Measurements from ENCODE around the gene SURF6. TPM values are rescaled to one million over a fixed set of nuclear protein-coding genes. Genes with fewer than 3 reads are reported as not detected.

Gene SURF6
- total and polyA plus RNA-seq, 2 of the 8 experiments (the other 6 are each of a cell fraction or from before 2014, with no cell fraction given), result 6.1 to 23.7 TPM

- TF ChIP-seq ZNF274 (IDR thresholded peaks at IDR 0.05; ENCODE audit: borderline replicate concordance, extremely low read depth, low read length), result no peak
- no peak for TF ChIP-seq HDAC6 (IDR thresholded peaks at IDR 0.05; ENCODE audit: low read depth, low read length)
- peak; percentile 90 for TF ChIP-seq YY1 (IDR thresholded peaks at IDR 0.05; ENCODE audit: low read depth, low read length)
- no peak for TF ChIP-seq CHD1 (IDR thresholded peaks at IDR 0.05; ENCODE audit: low read depth, low read length)
- TF ChIP-seq PHF8 (conservative IDR thresholded peaks at IDR 0.05; ENCODE audit: low read depth, low read length), result peak; percentile 87
- peak; percentile 28; the same call in 1 of the 2 replicates for TF ChIP-seq TBP (IDR thresholded peaks at IDR 0.05; ENCODE audit: low read depth, low read length)
- no peak for TF ChIP-seq CBX8 (IDR thresholded peaks at IDR 0.05; ENCODE audit: borderline replicate concordance, low read depth, low read length)
- TF ChIP-seq POU5F1 (IDR thresholded peaks at IDR 0.05; ENCODE audit: low read depth, low read length), result no peak
- no peak for TF ChIP-seq TEAD4 (IDR thresholded peaks at IDR 0.05; ENCODE audit: low read depth, low read length)
- no peak for TF ChIP-seq EZH2 (IDR thresholded peaks at IDR 0.05; ENCODE audit: low read depth, low read length, severe bottlenecking)
- peak; percentile 76; the same call in 1 of the 2 replicates for TF ChIP-seq GABPA (IDR thresholded peaks at IDR 0.05; ENCODE audit: borderline replicate concordance, insufficient read depth, low read length)
- no peak for TF ChIP-seq CEBPB (IDR thresholded peaks at IDR 0.05; ENCODE audit: low read depth, low read length)
- no peak for TF ChIP-seq SP2 (IDR thresholded peaks at IDR 0.05; ENCODE audit: low read length)
- no peak for TF ChIP-seq NANOG (IDR thresholded peaks at IDR 0.05; ENCODE audit: insufficient read depth, low read depth, low read length, poor library complexity, severe bottlenecking)
- no peak for TF ChIP-seq KDM1A (IDR thresholded peaks at IDR 0.05; ENCODE audit: borderline replicate concordance, low read length)
- peak; percentile 61 for TF ChIP-seq MAX (IDR thresholded peaks at IDR 0.05)
- TF ChIP-seq SIRT6 (IDR thresholded peaks at IDR 0.05; ENCODE audit: low read length), result no peak
- TF ChIP-seq KDM4A (IDR thresholded peaks at IDR 0.05; ENCODE audit: low read depth, low read length, severe bottlenecking), result peak; percentile 69
- TF ChIP-seq CHD2 (IDR thresholded peaks at IDR 0.05; ENCODE audit: low read length), result no peak
- no peak for TF ChIP-seq SP1 (IDR thresholded peaks at IDR 0.05; ENCODE audit: low read depth, low read length)
- peak; percentile 95 for TF ChIP-seq EGR1 (IDR thresholded peaks at IDR 0.05; ENCODE audit: borderline replicate concordance, low read depth, low read length)
- peak; percentile 54 for TF ChIP-seq SAP30 (IDR thresholded peaks at IDR 0.05; ENCODE audit: insufficient read depth, insufficient replicate concordance, low read length)
- no peak for TF ChIP-seq RFX5 (IDR thresholded peaks at IDR 0.05; ENCODE audit: borderline replicate concordance, low read depth, low read length)
- no peak for TF ChIP-seq ATF3 (IDR thresholded peaks at IDR 0.05; ENCODE audit: insufficient read depth, low read depth, low read length)
- no peak for TF ChIP-seq GTF2F1 (IDR thresholded peaks at IDR 0.05; ENCODE audit: borderline replicate concordance, low read depth, low read length)
Measured at GRCh38 chr9:133356391-133357091, 20.6 kb upstream of the SURF6 start, which contains the start of the genes SURF1 and SURF2 (continued).
